GM18511 (cell line): Measurements from ENCODE around the gene CBR4.
"Not testable (repeated sequence)": the region's sequence is repeated elsewhere in the genome, so short reads cannot be mapped to it uniquely, and the experiment has no call there.

Source experiments
- ATAC-seq: cut with Tn5 transposase; IDR thresholded peaks from one replicate; pipeline ENCODE4 v1.9.1; 2021; ENCODE audit warnings: mild to moderate bottlenecking, moderate library complexity; ENCODE audit not compliant: unreplicated experiment

Gene CBR4

GRCh38 chr4:168995537-168996295, 14.3 kb downstream of the CBR4 start:
- ATAC-seq = no peak

GRCh38 chr4:168994958-168995357, 15.1 kb downstream of the CBR4 start:
- no peak for ATAC-seq

DNA sequence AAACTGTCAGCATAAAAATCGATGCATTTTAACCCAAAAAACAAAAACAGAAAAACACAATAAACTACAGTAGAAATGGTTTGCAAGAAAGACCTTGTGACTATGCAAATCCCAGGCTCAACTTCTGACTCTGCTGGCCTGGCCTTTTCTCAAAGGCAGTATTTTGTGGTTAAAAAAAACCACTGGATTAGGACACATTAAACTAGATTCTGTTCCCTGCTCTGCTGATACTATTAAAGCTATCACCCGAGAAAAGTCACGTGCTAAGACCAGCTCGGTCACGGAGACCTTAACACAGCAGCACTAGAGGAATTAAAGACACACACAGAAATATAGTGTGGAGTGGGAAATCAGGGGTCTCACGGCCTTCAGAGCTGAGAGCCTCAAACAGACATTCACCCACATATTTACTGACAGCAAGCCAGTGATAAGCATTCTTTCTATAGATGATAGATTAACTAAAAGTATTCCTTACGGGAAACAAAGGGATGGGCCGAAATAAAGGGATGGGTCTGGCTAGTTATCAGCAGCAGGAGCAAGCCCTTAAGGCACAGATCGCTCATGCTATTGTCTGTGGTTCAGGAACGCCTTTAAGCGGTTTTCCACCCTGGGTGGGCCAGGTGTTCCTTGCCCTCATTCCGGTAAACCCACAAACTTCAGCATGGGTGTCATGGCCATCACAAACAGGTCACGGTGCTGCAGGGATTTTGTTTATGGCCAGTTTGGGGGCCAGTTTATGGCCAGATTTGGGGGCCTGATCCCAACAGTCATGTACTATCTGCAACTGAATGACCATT, 16.1 kb downstream of the CBR4 start:
- ATAC-seq = no peak

DNA sequence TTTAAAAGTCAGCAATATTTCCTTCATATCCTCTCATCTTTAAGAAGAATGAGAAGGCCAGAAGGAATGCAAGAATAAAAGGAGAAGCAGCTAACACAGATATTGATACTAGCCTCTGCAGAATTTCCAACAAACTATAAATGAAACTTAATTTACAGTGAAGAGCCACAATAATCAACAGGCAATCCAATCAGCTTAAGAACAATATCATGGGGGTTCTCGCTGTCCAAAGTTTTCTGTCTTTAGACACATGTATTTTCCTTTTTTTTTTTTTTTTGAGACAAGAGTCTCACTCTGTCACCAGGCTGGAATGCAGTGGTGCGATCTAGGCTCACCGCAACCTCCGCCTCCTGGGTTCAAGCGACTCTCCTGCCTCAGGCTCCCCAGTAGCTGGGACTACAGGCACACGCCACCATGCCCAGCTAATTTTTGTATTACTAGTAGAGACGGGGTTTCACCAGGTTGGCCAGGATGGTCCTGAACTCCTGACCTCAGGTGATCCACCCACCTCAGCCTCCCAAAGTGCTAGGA, 17.0 kb downstream of the CBR4 start:
- ATAC-seq = not testable (repeated sequence)

DNA sequence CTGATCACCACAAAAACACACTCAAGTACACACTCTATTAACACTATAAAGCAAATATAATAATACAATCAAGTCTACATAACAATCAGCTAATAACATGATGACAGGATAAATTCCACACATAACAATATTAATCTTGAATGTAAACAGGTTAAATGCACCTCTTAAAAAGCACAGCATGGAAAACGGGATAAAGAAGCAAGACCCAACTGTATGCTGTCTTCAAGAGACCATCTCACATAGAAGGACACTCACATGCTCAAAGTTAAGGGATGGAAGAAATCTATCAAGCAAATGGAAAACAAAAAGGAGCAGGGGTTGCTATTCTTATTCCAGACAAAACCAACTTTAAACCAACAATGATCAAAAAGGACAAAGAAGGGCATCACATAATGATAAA, 28.1 kb downstream of the CBR4 start:
- ATAC-seq = no peak

- ATAC-seq = no peak
These were observed 28.6 kb downstream of the CBR4 start for GRCh38 chr4:168981460-168981859.

- ATAC-seq = no peak
These were observed 30.7 kb downstream of the CBR4 start for GRCh38 chr4:168979338-168979737.

GRCh38 chr4:168978001-168978700, 31.9 kb downstream of the CBR4 start:
- ATAC-seq = no peak

DNA sequence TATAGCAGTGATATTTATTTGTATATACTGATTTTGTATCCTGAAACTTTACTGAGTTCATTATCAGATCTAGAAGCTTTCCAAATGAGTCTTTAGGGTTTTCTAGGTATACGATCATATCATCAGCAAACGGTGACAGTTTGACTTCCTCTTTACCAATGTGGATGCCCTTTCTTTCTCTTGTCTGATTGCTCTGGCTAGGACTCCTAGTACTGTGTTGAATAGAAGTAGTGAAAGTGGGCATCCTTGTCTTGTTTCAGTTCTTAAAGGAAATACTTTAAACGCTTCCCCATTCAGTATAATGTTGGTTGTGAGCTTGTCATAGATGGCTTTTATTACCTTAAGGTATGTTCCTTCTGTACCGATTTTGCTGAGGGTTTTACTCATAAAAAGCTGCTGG, 37.5 kb downstream of the CBR4 start:
- ATAC-seq = no peak

- no peak for ATAC-seq
These were observed 49.3 kb downstream of the CBR4 start for GRCh38 chr4:168960716-168961115.

DNA sequence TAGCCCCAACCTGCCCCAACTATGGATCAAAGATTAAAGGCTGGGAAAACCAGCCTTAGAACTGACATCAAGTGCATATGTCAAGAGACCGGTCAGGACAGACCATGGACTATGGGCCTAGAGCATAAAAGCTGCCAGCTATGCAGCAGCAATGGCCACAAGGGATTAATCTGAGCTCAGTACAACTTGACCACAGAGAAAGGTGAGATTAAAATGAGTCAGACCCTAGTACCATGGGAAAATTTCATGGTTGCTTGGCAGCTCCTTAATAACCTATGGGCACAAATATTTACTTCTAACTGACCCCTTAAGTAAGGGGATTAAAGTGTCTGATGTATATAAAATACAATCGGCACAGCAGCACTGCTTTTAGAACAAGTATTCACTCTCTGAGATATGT, 54.4 kb downstream of the CBR4 start:
- no peak for ATAC-seq

- ATAC-seq = not testable (repeated sequence)
These were observed 57.2 kb downstream of the CBR4 start for GRCh38 chr4:168952821-168953246.

- no peak for ATAC-seq
These were observed 64.8 kb downstream of the CBR4 start for GRCh38 chr4:168945291-168945690.

DNA sequence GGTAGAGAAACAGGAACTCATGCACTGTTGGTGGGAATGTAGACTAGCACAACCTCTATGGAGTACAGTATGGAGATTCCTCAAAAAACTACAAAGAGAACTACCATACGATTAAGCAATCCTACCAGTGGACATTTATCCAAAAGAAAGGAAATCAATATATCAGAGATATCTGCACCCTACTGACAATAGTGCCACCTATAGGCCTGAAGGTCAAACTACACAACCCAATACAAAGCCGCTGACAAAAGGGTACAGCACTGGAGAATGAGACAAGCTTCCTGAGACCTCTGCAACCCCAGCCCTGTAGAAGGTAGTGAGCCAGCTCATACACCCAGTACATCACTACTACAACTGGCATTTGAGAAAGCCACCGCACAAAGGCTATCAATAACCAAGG, 67.1 kb downstream of the CBR4 start:
- ATAC-seq = no peak
